Mammary epithelial cell (primary cell): Measurements from ENCODE around the gene KDM4C.

ENCODE experiments used
- EZH2 ChIP-seq: IDR thresholded peaks from 2 replicates; pipeline ENCODE4 v1.6.1; 2012; ENCODE audit warnings: low read length, inconsistent platforms, borderline replicate concordance
- TF ChIP-seq, protein P1 (sequence below), 2 donors: IDR thresholded peaks in 1 of 2; conservative IDR thresholded peaks in 1 of 2; 2 replicates each; pipeline ENCODE4 v1.5.1; 2011 to 2012; ENCODE audit warnings: inconsistent platforms in 2 of 2, low read length in 2 of 2, mild to moderate bottlenecking in 2 of 2, control low read depth in 1 of 2, low read depth in 1 of 2; ENCODE audit not compliant: insufficient read depth in 1 of 2; ENCODE audit errors: extremely low read depth in 1 of 2

DNA sequence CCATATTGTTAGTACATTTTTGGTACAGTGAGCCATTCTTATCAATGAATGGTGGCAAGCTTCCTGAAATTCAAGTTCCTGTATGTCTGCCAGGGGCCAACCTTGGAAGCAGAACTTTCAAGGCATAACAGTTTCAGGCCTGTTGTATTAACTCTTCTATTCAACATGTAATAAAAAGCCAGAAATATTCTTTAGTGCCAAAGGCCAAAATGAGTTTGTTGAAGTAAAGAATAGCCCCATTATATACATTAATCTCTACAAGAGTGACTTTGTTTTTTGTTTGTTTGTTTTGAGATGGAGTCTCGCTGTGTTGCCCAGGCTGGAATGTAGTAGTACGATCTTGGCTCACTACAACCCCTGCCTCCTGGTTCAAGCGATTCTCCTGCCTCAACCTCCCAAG, 321.3 kb downstream of the KDM4C start:
- TF ChIP-seq, protein P1, sequence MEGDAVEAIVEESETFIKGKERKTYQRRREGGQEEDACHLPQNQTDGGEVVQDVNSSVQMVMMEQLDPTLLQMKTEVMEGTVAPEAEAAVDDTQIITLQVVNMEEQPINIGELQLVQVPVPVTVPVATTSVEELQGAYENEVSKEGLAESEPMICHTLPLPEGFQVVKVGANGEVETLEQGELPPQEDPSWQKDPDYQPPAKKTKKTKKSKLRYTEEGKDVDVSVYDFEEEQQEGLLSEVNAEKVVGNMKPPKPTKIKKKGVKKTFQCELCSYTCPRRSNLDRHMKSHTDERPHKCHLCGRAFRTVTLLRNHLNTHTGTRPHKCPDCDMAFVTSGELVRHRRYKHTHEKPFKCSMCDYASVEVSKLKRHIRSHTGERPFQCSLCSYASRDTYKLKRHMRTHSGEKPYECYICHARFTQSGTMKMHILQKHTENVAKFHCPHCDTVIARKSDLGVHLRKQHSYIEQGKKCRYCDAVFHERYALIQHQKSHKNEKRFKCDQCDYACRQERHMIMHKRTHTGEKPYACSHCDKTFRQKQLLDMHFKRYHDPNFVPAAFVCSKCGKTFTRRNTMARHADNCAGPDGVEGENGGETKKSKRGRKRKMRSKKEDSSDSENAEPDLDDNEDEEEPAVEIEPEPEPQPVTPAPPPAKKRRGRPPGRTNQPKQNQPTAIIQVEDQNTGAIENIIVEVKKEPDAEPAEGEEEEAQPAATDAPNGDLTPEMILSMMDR (conservative IDR thresholded peaks at IDR 0.05 in 1 of 2, IDR thresholded peaks at IDR 0.05 in 1 of 2; ENCODE audit: extremely low read depth in 1 of 2, insufficient read depth in 1 of 2, low read depth in 1 of 2, low read length in 2 of 2): no peak
- no peak for TF ChIP-seq EZH2
